Kidney glomerular epithelial cell (primary cell): ENCODE data around the gene ZNF598.

Source experiments
- DNase-seq: peaks from one replicate; lab custom pipeline; 2025; lab: John Stamatoyannopoulos, UW

Gene ZNF598

DNA sequence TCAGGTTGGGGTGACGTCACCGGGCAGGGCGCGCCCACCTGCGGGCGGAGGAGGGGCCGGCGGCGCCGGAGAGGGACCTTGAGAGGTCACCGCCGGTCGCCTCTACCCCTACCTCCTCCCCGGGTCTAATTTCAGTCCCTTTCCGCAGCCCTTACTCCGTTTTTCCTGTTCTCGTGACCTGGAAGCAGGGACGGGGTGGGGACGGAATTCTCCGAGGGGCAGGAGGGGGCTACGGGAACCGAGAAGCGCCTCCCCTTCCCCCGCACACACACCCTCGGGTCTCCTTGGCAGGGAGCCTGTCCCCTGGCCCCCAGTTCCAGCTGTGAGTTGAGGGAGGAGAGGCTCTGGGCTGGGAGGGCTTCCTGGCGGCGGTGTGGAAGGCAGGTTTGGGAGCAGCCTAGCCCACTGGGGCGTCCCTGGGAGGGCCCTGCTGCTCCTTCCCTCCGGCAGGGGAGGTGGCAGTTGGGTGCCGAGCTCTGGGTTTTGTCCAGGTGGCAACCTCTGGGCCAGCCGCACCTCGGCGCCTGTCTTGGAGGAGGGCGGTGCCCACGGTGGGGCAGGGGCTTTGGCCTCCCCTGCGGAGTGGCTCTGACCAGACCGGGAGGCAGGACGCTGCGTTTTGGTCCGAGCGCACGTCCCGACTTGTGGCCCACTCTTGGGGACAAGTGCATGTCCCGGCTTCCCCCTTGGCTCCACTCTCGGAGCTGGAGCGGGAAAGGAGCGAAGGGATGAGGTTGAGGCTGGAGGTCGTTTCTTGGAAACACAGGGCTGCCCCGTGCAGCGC, 19.1 kb downstream of the ZNF598 start:
- DNase-seq, result no peak

DNA sequence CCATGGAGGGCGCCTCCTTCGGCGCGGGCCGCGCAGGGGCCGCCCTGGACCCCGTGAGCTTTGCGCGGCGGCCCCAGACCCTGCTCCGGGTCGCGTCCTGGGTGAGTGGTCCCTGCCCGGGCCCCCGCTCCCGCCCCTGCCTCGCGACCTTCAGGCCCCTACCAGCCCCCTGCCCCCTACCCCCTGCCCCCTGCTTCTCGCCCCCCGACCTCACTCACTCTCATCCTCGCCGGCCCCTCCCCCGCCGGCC, 19.6 kb downstream of the ZNF598 start:
- DNase-seq, result no peak

DNA sequence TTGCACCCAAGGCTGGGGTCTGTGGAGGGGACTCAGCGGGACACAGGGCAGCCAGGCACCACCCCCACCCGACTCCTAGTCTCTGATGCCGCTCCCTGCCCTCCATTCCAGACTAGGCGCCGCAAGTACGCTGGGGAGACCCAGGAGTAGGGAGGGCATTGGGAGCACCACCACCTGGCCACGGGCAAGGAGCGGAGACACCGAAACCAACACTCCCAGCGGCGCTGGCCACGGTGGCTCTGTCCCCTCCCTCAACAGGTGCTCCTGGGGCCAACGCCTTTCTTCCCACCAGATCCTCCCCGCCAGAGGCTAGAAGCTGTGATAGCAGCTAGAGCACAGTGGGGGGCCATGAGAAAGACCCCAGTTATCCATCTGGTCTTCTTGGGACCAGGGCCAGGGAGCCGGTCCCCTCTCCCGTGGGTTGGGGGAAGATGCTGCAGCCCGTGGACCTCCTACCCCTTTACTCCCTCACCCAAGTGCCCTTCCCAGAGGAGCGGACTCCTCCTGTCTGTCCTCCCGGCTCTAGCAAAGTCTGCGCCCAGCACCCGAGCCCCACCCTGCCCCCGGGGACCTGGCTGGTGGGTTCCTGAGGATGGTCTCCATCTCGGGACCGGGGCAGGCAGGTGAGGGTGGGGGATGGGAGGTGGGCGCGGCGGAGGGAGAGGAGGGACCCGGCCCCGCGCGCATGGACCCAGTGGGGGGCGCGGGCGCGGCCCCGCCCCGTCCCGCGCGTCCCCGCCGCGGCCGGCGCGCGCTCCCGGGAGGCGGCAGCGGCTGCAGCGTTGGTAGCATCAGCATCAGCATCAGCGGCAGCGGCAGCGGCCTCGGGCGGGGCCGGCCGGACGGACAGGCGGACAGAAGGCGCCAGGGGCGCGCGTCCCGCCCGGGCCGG, 20.2 kb downstream of the ZNF598 start, which contains the start of gene SYNGR3:
Gene SYNGR3, plus strand, starts transcription at position 762 of the 892 bp plus-strand sequence. CDS start 133 bp downstream, outside the sequence.
- no peak for DNase-seq

DNA sequence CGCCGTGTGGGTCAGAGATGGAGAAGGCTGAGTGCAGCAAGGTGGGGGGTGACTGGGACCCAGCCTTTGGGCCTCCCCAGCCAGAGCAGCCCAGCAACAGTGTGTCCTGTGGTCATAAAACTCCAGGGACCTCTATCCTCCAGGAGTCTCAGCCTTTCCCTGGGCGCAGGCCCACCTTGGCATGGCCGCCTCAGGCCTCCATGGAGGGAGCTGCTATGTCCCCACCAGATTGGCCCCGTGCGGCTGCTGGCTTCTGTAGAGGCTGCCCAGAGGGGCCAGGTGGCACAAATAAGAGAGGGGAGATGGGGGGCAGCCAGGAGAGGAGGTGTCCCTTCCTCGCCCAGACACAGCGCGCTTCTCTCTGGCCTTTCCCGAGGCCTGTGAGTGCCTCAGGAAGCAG, 22.4 kb downstream of the ZNF598 start:
- no peak for DNase-seq

GRCh38 chr16:1985466-1986150, 24.0 kb downstream of the ZNF598 start:
- DNase-seq, result no peak

GRCh38 chr16:1984347-1985225, 25.0 kb downstream of the ZNF598 start:
- DNase-seq, result no peak

DNA sequence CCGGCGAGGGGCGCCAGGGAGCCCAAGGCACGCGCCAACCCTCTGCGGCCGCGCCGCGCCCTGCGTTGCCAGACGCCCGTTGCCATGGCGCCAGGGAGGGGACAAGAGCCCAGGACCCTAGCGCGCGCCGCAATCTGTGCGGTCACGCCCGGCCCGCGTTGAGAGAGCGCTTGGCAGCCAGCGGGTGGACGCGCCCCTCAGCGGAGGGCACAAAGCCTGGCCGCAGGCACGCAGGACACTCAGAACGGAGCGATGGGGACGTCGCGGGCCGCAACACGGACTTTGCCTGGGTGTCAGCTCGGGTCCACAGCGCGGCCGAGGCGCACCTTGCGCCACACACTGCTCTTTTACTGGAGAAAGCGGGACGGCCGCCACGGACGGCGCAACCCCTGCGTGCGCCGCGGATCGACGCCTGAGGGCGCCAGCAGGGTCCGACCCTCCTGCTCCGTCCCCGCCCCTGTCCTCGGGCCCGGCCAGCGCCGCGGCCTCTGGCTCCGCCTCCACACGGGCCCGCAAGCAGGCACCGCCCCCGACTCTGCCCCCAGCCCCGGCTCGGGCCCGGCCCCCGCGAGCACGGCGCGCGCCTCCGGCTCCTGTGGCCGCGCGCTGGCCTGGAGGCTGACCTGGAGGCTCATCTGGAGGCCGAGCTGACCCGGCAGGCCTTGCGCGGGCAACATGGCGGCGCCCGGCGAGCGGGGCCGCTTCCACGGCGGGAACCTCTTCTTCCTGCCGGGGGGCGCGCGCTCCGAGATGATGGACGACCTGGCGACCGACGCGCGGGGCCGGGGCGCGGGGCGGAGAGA, 25.9 kb downstream of the ZNF598 start, which contains the start of gene GFER:
Gene GFER, plus strand, starts transcription at position 650 of the 803 bp plus-strand sequence. Its CDS starts 26 bp downstream, at position 676.
- DNase-seq, result peak; percentile 77

DNA sequence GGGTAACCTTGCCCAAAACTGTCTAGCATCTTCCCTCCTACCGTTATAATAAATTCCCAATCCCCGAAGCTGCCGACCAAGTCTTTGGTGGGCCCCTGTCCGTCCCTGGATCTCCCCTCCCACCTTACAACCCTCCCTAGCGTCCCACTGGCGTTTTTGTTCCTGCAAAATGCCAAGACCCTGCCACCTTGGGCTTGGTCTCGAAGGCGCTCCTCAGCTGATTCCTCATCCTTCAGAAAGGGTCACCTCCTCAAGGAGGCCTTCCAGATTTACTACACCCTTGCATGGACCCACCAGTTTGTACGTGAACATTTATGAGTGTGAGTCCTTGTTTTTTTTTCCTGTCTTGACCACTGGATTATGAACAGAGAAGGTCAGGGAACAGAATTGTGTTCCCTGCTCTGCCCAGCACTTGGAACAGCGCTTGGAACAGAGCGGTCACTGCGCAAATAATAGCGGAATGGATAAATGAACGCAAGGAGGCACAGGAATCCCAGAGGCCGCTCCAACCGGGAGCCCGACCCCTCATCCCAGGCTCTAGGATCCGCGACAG, 26.6 kb downstream of the ZNF598 start:
- DNase-seq, result no peak

- no peak for DNase-seq
Measured at GRCh38 chr16:1982013-1982433, 27.6 kb downstream of the ZNF598 start.

GRCh38 chr16:1981398-1981836, 28.2 kb downstream of the ZNF598 start, which contains the start of gene NOXO1:
NOXO1 (minus strand) TSS chr16:1981469; CDS start chr16:1981179, 290 bp downstream.
- DNase-seq, result no peak

GRCh38 chr16:1980770-1981087, 28.9 kb downstream of the ZNF598 start:
- DNase-seq, result no peak

GRCh38 chr16:1980030-1980769, 29.4 kb downstream of the ZNF598 start:
- DNase-seq, result no peak

- DNase-seq, result no peak
Measured at GRCh38 chr16:1979271-1980029, 30.2 kb downstream of the ZNF598 start.

DNA sequence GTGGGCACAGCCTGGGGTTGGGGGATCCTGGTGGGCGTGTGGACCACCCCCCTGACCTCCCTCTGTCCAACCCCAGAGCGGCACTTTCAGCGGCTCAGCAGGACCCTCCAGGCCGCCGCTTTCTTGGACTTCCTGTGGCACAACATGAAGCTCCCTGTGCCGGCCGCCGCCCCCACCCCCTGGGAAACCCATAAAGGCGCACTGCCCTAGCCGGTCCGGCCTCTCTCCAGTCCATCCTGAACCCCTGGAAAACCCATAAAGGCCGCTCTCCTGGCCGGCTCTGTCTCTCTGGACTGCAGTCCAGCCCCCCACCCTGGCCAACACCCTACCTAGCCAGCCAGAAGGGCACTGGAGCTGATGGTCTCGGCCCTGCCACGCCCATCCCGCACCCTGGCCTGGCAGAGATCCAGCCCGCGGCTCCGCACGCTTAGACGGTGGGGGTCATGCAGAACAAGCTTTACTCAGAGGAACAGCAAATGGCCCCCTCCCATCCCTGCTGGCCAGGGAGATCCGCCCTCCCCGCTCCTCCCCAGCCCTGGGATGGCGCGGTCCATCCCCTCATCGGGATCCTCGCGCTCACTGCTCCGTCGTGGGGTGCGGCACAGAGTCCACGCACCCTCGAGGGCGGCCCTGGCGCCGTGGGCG, 31.0 kb downstream of the ZNF598 start:
- no peak for DNase-seq

GRCh38 chr16:1977875-1978268, 31.7 kb downstream of the ZNF598 start:
- no peak for DNase-seq

- no peak for DNase-seq
Measured at GRCh38 chr16:1976951-1977874, 32.4 kb downstream of the ZNF598 start.

- no peak for DNase-seq
Measured at GRCh38 chr16:1976216-1976520, 33.5 kb downstream of the ZNF598 start.
